HG03045 (cell line): ENCODE measurements around the gene PRND.

Source experiments
- ATAC-seq: cut with Tn5 transposase; IDR thresholded peaks from one replicate; pipeline ENCODE4 v1.9.1; 2021; ENCODE audit warnings: mild to moderate bottlenecking, moderate library complexity; ENCODE audit not compliant: unreplicated experiment

The PRND gene

DNA sequence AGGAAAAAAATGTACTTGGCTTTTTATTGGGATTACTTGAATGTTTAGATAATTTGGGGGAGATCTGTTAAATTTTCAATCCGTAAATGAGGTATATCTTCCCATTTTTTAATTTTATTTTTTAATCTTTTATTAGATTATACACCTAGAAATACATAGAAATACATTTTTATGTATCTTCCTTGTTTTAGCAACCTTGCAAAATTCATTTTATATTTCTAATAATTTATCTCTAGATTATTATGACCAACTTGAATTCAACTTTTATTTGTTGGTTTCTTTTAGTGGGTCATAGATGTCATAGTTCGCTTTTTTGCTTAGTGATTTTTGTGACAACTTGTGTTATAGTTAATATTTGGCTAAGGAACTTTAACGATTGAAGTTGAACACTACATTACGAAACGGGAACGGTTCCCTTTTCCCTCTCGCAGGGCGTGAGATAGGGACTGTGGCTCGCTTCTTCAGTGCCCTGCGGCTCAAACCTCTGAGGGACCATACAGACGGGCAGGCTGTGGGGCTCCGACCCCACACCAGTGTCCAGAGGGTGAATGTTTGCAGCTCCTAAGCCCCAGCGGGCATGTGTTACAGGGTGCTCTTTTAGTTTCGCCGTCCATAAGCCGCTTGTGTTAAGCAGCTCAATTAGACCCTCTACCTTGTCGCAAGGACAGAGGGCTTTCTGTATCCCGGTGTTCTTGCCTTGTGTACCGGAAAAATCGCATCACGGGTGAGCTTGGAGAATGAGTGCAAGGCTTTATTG, 53.8 kb downstream of the PRND start:
- ATAC-seq, result no peak

DNA sequence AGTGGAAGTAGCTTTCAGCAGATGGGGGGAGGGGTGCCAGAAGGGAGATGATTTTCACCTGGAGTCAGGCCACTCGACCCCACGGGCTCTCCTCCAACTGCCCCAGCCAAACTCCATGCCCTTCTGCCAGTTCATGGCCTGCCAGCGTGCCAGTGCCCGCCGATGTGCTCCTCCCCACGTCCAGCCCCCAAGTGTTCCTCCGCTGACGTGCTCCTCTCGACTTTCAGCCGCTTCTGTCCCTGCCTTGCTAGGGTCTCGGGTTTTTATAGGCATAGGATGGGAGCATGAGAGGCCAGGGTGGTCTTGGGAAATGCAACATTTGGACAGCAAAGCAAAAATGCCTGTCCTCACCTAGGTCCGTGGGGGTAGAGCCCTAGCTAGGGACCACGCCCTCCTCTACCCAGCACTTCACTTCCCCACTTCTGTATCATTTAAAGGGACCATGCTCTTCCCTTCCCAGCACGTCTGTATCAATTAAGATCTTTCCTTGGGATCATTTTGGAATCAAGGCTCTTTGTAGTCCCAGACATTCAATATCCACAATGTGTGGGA, 54.4 kb downstream of the PRND start:
- ATAC-seq, result no peak
